ENCODE results near the gene SSH2.

GRCh38 chr17:29669266-29669665, 260.8 kb downstream of the SSH2 start:
- TF ChIP-seq CTCF (conservative IDR thresholded peaks at IDR 0.05) (no peak), EZH2 (IDR thresholded peaks at IDR 0.05; ENCODE audit: low read depth) (no peak)
